ENCODE measurements around the gene KIF18A. TPM values are rescaled to one million over a fixed set of nuclear protein-coding genes. Genes with fewer than 3 reads are reported as not detected.

The KIF18A gene
- total and polyA plus RNA-seq, 9 of the 15 experiments (the other 6 are each of a cell fraction or from before 2014, with no cell fraction given) = 15.1 to 36.1 (median 24.3) TPM

DNA sequence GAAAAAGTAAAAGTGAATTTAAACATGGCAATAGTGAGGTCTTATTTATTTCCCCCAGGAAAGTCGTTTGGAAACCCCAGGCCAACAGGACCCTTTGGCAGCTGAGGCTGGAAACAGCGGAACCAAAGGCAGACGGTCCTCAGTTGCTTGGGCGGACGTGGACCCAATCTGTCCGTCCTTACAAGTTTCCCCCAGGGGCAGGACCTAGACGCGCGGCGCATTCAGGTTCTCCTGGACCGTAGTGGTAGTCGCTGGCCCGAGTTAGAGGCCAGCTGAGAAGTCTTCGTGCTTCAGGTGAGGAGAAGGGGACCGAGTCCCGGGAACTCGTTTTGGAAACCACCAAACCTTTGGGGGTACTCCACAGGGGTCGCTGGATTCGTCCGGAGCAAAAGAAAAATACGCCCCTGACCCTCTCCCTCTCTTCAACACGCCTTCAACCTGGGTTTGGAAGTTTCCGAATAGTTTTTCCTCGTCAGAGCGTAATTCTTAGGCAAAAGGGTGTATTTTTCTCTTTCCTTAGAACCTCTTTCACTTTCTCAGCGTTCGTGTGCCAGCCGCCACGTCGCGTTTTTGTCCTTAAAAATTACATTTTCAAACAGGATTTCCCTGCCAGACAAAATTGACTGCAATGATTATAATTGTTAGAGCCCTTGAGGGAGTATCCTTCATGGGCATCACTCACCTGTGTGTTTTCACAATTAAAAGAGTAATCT is 2.3 kb upstream of the KIF18A start (continued):
- TF ChIP-seq, protein P1, sequence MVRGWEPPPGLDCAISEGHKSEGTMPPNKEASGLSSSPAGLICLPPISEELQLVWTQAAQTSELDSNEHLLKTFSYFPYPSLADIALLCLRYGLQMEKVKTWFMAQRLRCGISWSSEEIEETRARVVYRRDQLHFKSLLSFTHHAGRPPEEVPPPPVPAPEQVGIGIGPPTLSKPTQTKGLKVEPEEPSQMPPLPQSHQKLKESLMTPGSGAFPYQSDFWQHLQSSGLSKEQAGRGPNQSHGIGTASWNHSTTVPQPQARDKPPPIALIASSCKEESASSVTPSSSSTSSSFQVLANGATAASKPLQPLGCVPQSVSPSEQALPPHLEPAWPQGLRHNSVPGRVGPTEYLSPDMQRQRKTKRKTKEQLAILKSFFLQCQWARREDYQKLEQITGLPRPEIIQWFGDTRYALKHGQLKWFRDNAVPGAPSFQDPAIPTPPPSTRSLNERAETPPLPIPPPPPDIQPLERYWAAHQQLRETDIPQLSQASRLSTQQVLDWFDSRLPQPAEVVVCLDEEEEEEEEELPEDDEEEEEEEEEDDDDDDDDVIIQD (CRISPR knock-in tag; IDR thresholded peaks at IDR 0.05) = no peak
- TF ChIP-seq GATAD2B (IDR thresholded peaks at IDR 0.05; ENCODE audit: borderline replicate concordance) = no peak
- TF ChIP-seq SMAD3 (CRISPR knock-in tag; conservative IDR thresholded peaks at IDR 0.05) = 0 out of 2 replicates have a peak, but pooled peaks have one; percentile 58
- TF ChIP-seq TARDBP (IDR thresholded peaks at IDR 0.05) = no peak
- no peak for TF ChIP-seq ZNF764 (CRISPR knock-in tag; IDR thresholded peaks at IDR 0.05; ENCODE audit: low read depth)
- TF ChIP-seq, protein P2, sequence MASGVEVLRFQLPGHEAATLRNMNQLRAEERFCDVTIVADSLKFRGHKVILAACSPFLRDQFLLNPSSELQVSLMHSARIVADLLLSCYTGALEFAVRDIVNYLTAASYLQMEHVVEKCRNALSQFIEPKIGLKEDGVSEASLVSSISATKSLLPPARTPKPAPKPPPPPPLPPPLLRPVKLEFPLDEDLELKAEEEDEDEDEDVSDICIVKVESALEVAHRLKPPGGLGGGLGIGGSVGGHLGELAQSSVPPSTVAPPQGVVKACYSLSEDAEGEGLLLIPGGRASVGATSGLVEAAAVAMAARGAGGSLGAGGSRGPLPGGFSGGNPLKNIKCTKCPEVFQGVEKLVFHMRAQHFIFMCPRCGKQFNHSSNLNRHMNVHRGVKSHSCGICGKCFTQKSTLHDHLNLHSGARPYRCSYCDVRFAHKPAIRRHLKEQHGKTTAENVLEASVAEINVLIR (CRISPR knock-in tag; IDR thresholded peaks at IDR 0.05) = 0 out of 2 replicates have a peak, but pooled peaks have one; percentile 33

DNA sequence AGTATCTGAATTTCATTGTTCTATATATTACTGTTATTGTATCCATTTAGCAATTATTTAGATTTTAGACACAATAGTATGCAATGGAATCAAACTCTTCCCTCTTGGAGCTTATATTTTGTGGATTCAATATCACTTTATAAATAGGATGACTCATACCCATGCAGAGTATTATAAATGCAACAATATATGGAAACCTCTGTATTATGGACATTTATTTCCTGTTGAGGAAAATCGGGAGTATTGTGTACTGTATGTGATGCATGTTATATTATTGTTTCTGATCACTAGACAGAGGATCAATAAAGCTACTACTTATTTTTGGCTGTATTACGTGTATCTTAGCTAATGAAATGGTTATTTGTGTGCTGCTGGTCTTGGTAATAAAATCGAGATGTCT is 1.0 kb upstream of the KIF18A start:
- H3K9me1 ChIP-seq (ENCODE audit: control insufficient read depth, insufficient read depth, low read length) = no peaks in the 10 kb centered on the region
- no TSS peak for BruUV-seq (replicated peaks)
- CTCF ChIA-PET (ENCODE audit: low intra/inter-chr PET ratio) = no interaction called here
- in situ Hi-C loops (cut with MboI) (no loop called here), intact Hi-C loops (cut with micrococcal nuclease) (no loop called here)
- H3K79me2 ChIP-seq (ENCODE audit: control insufficient read depth, insufficient read depth, low read length) = peaks cover 95% of the 10 kb centered on the region
- FAIRE-seq = no peak
- H3K9me3 ChIP-seq (replicated peaks; ENCODE audit: control insufficient read depth, insufficient read depth, low read depth, low read length) = no peaks in the 10 kb centered on the region
- H3K36me3 ChIP-seq (ENCODE audit: control insufficient read depth, insufficient read depth, low read length) = peaks cover 13% of the 10 kb centered on the region
- peak overlapping the region; percentile 88 for H3K27ac ChIP-seq (ENCODE audit: extremely low read depth, low read depth, low read length)
- H2AFZ ChIP-seq (ENCODE audit: low read depth, low read length) = peak overlapping the region; percentile 87; the same call in 1 of the 2 replicates
- peak overlapping the region in 1 of 2 experiments; percentile 90; a peak in 2 of 4 replicates for H3K9ac ChIP-seq (ENCODE audit: insufficient read depth in 1 of 2, low read depth in 2 of 2, low read length in 2 of 2)
- no peak for ATAC-seq
- 3% methylated on average over 3 of the region's 3 CpGs for WGBS (ENCODE audit: insufficient coverage, low coverage, missing lambda C conversion rate)
- H3K27me3 ChIP-seq (ENCODE audit: control insufficient read depth in 2 of 2, insufficient read depth in 2 of 2, low read length in 2 of 2) = no peaks in the 10 kb centered on the region
- TF ChIP-seq SMAD2 (IDR thresholded peaks at IDR 0.05; ENCODE audit: low read depth, low read length) (no peak), ZNF124 (CRISPR knock-in tag; IDR thresholded peaks at IDR 0.05) (no peak), BHLHE40 (IDR thresholded peaks at IDR 0.05; ENCODE audit: low read length) (no peak), JUND (IDR thresholded peaks at IDR 0.05; ENCODE audit: borderline replicate concordance, low read depth, low read length) (no peak), JUND (tag; IDR thresholded peaks at IDR 0.05; ENCODE audit: borderline replicate concordance, low read depth, low read length) (peak; percentile 47; the same call in 1 of the 3 replicates)
- TF ChIP-seq, protein P3, sequence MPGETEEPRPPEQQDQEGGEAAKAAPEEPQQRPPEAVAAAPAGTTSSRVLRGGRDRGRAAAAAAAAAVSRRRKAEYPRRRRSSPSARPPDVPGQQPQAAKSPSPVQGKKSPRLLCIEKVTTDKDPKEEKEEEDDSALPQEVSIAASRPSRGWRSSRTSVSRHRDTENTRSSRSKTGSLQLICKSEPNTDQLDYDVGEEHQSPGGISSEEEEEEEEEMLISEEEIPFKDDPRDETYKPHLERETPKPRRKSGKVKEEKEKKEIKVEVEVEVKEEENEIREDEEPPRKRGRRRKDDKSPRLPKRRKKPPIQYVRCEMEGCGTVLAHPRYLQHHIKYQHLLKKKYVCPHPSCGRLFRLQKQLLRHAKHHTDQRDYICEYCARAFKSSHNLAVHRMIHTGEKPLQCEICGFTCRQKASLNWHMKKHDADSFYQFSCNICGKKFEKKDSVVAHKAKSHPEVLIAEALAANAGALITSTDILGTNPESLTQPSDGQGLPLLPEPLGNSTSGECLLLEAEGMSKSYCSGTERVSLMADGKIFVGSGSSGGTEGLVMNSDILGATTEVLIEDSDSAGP (CRISPR knock-in tag; IDR thresholded peaks at IDR 0.05) = no peak
- TF ChIP-seq, protein P4, sequence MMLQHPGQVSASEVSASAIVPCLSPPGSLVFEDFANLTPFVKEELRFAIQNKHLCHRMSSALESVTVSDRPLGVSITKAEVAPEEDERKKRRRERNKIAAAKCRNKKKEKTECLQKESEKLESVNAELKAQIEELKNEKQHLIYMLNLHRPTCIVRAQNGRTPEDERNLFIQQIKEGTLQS (IDR thresholded peaks at IDR 0.05) = peak; percentile 80
- TF ChIP-seq, protein P4 (CRISPR knock-in tag; conservative IDR thresholded peaks at IDR 0.05) = no peak
- peak overlapping the region; percentile 78 for H3K4me3 ChIP-seq
- no peaks in the 10 kb centered on the region for H4K20me1 ChIP-seq (replicated peaks; ENCODE audit: control insufficient read depth, insufficient read depth, low read length)
- peak overlapping the region; percentile 81 for H3K4me2 ChIP-seq (ENCODE audit: insufficient read depth, low read length)
- no peaks in the 10 kb centered on the region; a peak in 3 of 5 replicates for H3K4me1 ChIP-seq (replicated peaks in 1 of 2; ENCODE audit: control insufficient read depth in 2 of 2, insufficient read depth in 2 of 2, low read length in 2 of 2)
- POLR2A ChIA-PET = no interaction called here
- no peak for DNase-seq (ENCODE audit: extremely low read depth in 1 of 4, low spot score in 3 of 4)

Data from K562 (cell line).